ENCODE data around the gene AP3B1.

GRCh38 chr5:78268356-78268755, 26.1 kb downstream of the AP3B1 start:
- TF ChIP-seq, protein P1, sequence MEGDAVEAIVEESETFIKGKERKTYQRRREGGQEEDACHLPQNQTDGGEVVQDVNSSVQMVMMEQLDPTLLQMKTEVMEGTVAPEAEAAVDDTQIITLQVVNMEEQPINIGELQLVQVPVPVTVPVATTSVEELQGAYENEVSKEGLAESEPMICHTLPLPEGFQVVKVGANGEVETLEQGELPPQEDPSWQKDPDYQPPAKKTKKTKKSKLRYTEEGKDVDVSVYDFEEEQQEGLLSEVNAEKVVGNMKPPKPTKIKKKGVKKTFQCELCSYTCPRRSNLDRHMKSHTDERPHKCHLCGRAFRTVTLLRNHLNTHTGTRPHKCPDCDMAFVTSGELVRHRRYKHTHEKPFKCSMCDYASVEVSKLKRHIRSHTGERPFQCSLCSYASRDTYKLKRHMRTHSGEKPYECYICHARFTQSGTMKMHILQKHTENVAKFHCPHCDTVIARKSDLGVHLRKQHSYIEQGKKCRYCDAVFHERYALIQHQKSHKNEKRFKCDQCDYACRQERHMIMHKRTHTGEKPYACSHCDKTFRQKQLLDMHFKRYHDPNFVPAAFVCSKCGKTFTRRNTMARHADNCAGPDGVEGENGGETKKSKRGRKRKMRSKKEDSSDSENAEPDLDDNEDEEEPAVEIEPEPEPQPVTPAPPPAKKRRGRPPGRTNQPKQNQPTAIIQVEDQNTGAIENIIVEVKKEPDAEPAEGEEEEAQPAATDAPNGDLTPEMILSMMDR (IDR thresholded peaks at IDR 0.05), result no peak
- TF ChIP-seq POLR2A (IDR thresholded peaks at IDR 0.05), result no peak
